HCT116 (cell line): Measurements from ENCODE around the gene MDFIC2.

ENCODE experiments used
- POLR2AphosphoS5 ChIP-seq: IDR thresholded peaks from 2 replicates; pipeline ENCODE4 v1.6.1; 2011; ENCODE audit warnings: mild to moderate bottlenecking, low read depth, low read length, moderate library complexity
- YY1 ChIP-seq: IDR thresholded peaks from 2 replicates; pipeline ENCODE4 v1.6.1; 2011; ENCODE audit warnings: low read length, low read depth, moderate library complexity, mild to moderate bottlenecking; ENCODE audit not compliant: insufficient replicate concordance; ENCODE audit errors: extremely low read depth
- TF ChIP-seq, protein P1 (sequence below), 3 experiments: fragments of 200-600 bp in 1 of 3; sonication (generic) in 1 of 3; IDR thresholded peaks in 2 of 3; conservative IDR thresholded peaks in 1 of 3; 2 replicates each; pipeline ENCODE4 v1.5.1; 2012 to 2017; ENCODE audit warnings: low read depth in 2 of 3, low read length in 2 of 3, antibody characterized with exemption in 1 of 3, borderline replicate concordance in 1 of 3, control low read depth in 1 of 3, mild to moderate bottlenecking in 1 of 3, mixed read lengths in 1 of 3, mixed run types in 1 of 3, moderate library complexity in 1 of 3; ENCODE audit not compliant: insufficient read depth in 1 of 3

DNA sequence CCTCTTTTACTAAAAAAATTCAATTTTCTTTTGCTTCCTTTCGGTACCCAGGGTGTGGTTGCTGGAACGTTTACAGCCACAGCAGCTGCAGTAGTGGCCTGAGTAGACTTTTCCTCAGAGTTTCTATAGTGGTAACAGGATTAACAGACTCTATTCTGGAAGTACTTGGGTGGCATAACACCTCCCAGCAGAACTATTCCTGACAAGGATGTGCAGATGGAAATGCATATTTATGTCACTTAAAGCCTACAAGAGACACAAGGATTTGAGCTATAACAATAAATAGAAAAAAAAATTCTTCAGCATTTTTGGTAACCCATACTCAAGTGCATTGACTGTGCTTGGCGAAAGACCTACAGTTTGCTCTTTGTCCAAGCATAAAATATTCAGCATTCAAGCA, 94.0 kb downstream of the MDFIC2 start:
- TF ChIP-seq, protein P1, sequence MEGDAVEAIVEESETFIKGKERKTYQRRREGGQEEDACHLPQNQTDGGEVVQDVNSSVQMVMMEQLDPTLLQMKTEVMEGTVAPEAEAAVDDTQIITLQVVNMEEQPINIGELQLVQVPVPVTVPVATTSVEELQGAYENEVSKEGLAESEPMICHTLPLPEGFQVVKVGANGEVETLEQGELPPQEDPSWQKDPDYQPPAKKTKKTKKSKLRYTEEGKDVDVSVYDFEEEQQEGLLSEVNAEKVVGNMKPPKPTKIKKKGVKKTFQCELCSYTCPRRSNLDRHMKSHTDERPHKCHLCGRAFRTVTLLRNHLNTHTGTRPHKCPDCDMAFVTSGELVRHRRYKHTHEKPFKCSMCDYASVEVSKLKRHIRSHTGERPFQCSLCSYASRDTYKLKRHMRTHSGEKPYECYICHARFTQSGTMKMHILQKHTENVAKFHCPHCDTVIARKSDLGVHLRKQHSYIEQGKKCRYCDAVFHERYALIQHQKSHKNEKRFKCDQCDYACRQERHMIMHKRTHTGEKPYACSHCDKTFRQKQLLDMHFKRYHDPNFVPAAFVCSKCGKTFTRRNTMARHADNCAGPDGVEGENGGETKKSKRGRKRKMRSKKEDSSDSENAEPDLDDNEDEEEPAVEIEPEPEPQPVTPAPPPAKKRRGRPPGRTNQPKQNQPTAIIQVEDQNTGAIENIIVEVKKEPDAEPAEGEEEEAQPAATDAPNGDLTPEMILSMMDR (IDR thresholded peaks at IDR 0.05 in 2 of 3, conservative IDR thresholded peaks at IDR 0.05 in 1 of 3; ENCODE audit: borderline replicate concordance in 1 of 3, insufficient read depth in 1 of 3, low read depth in 2 of 3, low read length in 2 of 3) = no peak
- TF ChIP-seq POLR2AphosphoS5 (no peak), YY1 (no peak)
